AG10803 (cell line): Measurements from ENCODE around the gene NUP133.

Source experiments
- DNase-seq: peaks from one replicate; pipeline ENCODE4 v3.0.0; 2010; ENCODE audit warnings: low read depth
- H3K4me3 ChIP-seq: 2 replicates; pipeline ENCODE4 v1.5.1; 2011; ENCODE audit warnings: mild to moderate bottlenecking, low read length, control low read depth
- TF ChIP-seq, protein P1 (sequence below): conservative IDR thresholded peaks from 2 replicates; pipeline ENCODE4 v1.5.1; 2011; ENCODE audit warnings: mild to moderate bottlenecking, low read length, control low read depth, inconsistent platforms

Gene NUP133

DNA sequence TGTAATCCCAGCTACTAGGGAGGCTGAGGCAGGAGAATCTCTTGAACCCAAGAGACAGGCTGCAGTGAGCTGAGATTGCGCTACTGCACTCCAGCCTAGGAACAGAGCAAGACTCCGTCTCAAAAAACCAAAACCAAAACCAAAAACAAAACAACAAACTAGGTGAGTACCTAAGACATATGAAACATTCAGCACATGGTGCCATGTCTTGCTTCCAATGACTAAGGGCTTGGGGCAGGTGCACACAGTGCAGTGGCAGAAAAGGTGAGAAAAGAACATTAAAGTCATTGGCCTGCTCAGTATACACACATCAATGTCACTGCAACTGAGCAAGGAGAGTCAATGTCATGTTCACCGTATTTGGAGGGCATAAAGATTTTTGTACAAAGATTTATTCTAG lies 70.1 kb downstream of the NUP133 start:
- no peak for DNase-seq
- H3K4me3 ChIP-seq = no peak overlapping the region
- TF ChIP-seq, protein P1, sequence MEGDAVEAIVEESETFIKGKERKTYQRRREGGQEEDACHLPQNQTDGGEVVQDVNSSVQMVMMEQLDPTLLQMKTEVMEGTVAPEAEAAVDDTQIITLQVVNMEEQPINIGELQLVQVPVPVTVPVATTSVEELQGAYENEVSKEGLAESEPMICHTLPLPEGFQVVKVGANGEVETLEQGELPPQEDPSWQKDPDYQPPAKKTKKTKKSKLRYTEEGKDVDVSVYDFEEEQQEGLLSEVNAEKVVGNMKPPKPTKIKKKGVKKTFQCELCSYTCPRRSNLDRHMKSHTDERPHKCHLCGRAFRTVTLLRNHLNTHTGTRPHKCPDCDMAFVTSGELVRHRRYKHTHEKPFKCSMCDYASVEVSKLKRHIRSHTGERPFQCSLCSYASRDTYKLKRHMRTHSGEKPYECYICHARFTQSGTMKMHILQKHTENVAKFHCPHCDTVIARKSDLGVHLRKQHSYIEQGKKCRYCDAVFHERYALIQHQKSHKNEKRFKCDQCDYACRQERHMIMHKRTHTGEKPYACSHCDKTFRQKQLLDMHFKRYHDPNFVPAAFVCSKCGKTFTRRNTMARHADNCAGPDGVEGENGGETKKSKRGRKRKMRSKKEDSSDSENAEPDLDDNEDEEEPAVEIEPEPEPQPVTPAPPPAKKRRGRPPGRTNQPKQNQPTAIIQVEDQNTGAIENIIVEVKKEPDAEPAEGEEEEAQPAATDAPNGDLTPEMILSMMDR = no peak

DNA sequence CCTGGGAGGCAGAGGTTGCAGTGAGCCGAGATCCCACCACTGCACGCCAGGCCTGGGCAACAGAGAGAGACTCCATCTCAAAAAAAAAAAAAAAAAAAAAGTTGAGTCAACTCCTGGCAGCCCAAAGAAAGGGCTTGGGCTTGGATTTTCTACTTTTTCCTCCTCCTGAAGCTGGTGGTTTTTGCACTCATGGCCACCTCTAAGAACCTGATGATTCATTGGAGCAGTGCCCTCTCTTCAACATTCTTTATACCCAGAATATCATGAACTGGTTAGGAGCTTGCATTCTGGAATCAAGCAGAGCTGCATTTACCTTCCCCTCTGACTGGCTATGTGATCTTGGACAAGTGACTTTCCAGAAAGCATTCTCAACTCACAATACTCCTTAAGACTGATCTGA lies 70.7 kb downstream of the NUP133 start:
- TF ChIP-seq, protein P1 = no peak
- DNase-seq = peak; percentile 31
- H3K4me3 ChIP-seq = no peak overlapping the region

DNA sequence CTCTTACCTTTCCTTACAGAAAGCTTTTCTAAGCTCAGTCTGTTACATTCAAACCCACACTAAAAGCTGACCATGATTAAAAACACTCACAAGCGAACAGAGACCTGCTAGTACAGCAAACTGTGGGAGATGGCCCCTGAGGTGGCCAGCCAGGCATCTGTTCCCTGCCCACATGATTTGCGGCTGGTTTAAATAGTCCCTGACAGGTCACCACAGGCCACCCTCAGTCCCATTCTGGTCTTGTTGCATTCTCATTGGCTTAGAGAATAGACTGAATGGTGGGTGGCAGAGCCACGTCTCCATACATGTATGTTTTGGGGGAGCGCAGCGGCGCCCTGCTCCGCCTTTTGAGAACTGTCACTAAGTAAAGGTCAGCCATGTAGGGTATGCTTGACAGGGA lies 71.9 kb downstream of the NUP133 start:
- DNase-seq = no peak
- H3K4me3 ChIP-seq = no peak overlapping the region
- TF ChIP-seq, protein P1 = no peak

DNA sequence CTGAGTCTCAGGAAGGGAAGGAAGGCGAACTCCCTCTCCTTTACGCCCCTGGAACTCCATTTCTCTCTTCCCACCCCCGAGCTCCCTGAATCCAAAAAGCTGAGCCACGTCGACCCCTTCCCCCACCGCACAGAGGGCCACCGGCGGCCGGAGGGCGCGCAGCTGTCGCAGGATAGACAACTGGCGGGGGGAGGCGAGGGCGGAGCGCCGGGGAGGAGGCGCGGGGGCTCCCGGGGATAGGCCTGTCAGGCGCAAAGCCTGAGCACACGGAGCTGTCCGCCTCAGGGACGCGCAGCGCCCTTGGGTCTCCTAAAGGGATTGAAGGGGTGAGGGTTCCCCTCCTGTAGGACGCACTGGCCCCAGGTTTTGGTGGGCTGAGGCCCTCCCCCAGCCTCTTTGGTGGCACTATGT lies 73.5 kb downstream of the NUP133 start:
- TF ChIP-seq, protein P1 = no peak
- no peak overlapping the region for H3K4me3 ChIP-seq
- DNase-seq = no peak

DNA sequence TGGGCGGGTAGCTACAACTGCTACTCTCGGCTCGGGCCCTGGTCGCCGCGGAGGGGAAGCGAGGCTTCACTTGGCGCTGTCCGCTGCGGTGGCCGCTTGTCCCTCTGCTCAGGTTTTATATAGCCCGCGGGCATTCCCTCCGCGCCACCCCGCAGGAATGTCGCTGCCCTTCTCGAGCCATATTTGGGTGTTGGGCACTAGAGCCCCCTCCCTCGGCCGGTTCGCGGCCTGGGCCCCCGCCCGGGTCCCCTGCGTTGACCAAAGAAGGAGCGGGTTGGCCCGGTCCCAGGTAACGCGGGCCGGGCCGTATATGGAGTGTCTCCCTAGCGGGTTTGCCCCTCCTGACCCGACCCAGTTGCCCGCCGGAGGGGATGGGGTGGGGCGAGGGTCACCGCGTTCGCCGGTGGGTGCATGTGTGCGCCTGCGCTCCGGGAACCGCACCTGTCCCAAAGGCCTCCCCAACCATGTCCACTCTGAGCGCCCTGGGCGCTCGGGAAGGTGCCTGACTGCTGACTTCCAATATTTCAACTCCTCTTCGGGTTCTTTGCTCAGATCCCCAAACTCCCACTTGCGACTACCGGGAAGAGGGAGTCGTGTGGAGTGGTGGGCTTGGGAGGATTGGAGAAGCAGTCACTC lies 74.0 kb downstream of the NUP133 start, which contains the start of gene ACTA1:
Gene ACTA1, minus strand, starts transcription at position 90 of the 636 bp plus-strand sequence. CDS start 979 bp downstream, outside the sequence.
- H3K4me3 ChIP-seq = no peak within 1 kb of the TSS
- TF ChIP-seq, protein P1 = no peak
- no peak for DNase-seq

DNA sequence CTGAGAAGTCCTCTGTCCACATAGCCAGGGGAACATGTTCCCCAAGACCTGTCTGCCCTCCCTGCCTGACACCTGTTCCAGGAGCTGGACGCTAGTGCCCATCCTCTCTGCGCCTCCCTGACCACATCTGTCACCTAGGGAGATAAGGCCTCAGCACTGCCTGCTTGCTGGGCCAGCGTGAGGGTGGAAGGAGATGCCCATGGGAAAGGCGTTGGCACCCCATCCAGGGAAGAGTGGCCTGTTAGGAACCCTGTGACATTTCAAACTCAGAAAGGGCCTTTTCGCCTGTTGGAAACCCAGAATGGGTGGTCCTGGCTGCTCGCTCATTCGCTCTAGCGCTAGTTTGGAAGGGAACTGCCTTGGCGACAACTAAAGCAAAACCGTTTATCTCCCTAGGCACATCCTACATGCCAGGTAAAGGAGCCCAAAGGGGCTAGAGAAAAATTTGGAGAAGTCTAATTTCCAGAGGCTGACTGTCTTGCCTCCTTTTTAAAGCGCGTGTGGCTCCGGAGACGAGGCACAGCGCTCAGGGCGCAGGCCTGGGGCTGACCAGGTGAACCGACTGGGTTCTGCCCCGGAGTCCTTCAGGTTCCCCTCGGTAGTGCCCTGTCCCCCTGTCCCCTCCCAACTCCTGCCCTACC lies 74.7 kb downstream of the NUP133 start:
- TF ChIP-seq, protein P1 = no peak
- no peak for DNase-seq
- no peak overlapping the region for H3K4me3 ChIP-seq

DNA sequence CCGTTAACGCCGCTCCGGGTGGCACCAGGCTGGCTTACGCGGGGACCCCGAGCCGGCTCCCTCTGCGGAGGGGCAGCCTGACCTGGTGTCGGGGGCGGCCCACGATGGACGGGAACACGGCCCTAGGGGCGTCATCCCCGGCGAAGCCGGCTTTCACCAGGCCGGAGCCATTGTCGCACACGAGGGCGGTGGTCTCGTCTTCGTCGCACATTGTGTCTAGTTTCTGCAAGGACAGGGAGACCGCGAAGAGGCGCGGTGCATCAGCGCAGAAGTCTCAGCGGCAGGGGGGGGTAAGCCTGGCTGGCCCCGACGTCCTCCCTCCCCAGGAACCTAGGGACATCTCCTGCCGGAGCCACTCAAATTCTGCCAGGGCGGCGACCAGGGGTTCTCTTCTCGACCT lies 75.2 kb downstream of the NUP133 start:
- DNase-seq = no peak
- H3K4me3 ChIP-seq = no peak overlapping the region
- TF ChIP-seq, protein P1 = no peak
